Thoracic aorta (tissue), 2 donors: ENCODE data around the gene ARSH. TPM values are rescaled to one million over a fixed set of nuclear protein-coding genes. Genes with fewer than 3 reads are reported as not detected.

Experiments used
- ATAC-seq: fragments of 150-250 bp; one replicate; pipeline ENCODE4 v1.8.0; 2017; ENCODE audit warnings: low read depth; ENCODE audit not compliant: insufficient number of reproducible peaks, low FRiP score
- DNase-seq: peaks from one replicate; pipeline ENCODE4 v3.0.0-alpha.2; 2020; ENCODE audit warnings: low spot score
- H3K27ac ChIP-seq, 2 donors: fragments of 200-600 bp; sonication (generic); 1 replicate in 1 of 2; 2 replicates in 1 of 2; pipeline ENCODE4 v1.5.1; 2016; ENCODE audit warnings: mild to moderate bottlenecking in 2 of 2, moderate library complexity in 2 of 2
- H3K27me3 ChIP-seq: fragments of 200-600 bp; sonication (generic); replicated peaks from 2 replicates; pipeline ENCODE4 v1.6.0; 2016; ENCODE audit warnings: mild to moderate bottlenecking; ENCODE audit not compliant: insufficient read depth
- H3K36me3 ChIP-seq: fragments of 200-600 bp; sonication (generic); one replicate; pipeline ENCODE4 v1.5.1; 2016
- H3K4me1 ChIP-seq, 2 donors: fragments of 200-600 bp; sonication (generic); 1 replicate in 1 of 2; 2 replicates in 1 of 2; pipeline versions ENCODE4 v1.5.1 to v1.6.0; 2016; ENCODE audit warnings: low read depth in 2 of 2, mild to moderate bottlenecking in 1 of 2; ENCODE audit not compliant: control insufficient read depth in 1 of 2
- H3K4me3 ChIP-seq: fragments of 200-600 bp; sonication (generic); 2 replicates; pipeline ENCODE4 v1.5.1; 2016; ENCODE audit warnings: mild to moderate bottlenecking
- H3K9me3 ChIP-seq: fragments of 200-600 bp; sonication (generic); 2 replicates; pipeline ENCODE4 v1.5.1; 2016
- total RNA-seq, 2 donors: library from RNA; depleted of rRNA; stranded (reverse); fragments of >200 nt; gene quantifications; one replicate each; pipeline versions ENCODE4 v1.1.0 to v1.2.3, GENCODE V29; 2016
- TF ChIP-seq, protein P1 (sequence below): fragments of 200-600 bp; sonication (generic); IDR thresholded peaks from one replicate; pipeline ENCODE4 v1.5.1; 2019; ENCODE audit warnings: antibody characterized with exemption

ARSH gene
- total RNA-seq, 2 donors from 2014 or later: not detected

- ATAC-seq: no peak
- no peaks in the 10 kb centered on the region for H3K36me3 ChIP-seq
- no peaks in the 10 kb centered on the region for H3K4me1 ChIP-seq
- no peaks in the 10 kb centered on the region for H3K9me3 ChIP-seq
- no peak for DNase-seq
- no peak overlapping the region for H3K27ac ChIP-seq
- H3K4me3 ChIP-seq: no peak overlapping the region
- TF ChIP-seq, protein P1, sequence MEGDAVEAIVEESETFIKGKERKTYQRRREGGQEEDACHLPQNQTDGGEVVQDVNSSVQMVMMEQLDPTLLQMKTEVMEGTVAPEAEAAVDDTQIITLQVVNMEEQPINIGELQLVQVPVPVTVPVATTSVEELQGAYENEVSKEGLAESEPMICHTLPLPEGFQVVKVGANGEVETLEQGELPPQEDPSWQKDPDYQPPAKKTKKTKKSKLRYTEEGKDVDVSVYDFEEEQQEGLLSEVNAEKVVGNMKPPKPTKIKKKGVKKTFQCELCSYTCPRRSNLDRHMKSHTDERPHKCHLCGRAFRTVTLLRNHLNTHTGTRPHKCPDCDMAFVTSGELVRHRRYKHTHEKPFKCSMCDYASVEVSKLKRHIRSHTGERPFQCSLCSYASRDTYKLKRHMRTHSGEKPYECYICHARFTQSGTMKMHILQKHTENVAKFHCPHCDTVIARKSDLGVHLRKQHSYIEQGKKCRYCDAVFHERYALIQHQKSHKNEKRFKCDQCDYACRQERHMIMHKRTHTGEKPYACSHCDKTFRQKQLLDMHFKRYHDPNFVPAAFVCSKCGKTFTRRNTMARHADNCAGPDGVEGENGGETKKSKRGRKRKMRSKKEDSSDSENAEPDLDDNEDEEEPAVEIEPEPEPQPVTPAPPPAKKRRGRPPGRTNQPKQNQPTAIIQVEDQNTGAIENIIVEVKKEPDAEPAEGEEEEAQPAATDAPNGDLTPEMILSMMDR: no peak
- no peaks in the 10 kb centered on the region for H3K27me3 ChIP-seq
Observed at GRCh38 chrX:3066555-3066954, 60.2 kb downstream of the ARSH start.

DNA sequence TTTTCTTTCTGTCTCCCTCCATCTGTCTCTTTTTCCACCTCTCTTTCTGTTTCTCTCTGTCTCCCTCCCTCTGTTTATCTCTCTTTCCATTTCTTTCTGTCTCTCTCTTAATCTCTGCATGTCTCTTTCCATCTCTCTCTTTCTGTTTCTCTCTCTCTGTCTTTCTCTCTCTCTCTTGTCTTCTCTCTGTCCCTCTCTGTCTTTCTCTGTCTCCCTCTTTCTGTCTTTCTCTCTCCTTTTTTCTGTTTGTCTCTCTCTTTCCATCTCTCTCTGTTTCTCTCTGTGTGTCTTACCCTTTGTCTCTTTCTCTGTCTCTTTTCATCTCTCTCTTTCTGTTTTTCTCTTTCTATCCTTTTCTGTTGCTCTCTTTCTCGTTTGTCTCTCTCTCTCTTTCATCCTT, 69.6 kb downstream of the ARSH start:
- no peaks in the 10 kb centered on the region for H3K4me1 ChIP-seq
- ATAC-seq (no peak), DNase-seq (no peak)
- no peak overlapping the region for H3K4me3 ChIP-seq
- H3K27ac ChIP-seq: no peak overlapping the region
- TF ChIP-seq, protein P1: no peak
- no peaks in the 10 kb centered on the region for H3K36me3 ChIP-seq
- H3K9me3 ChIP-seq: no peaks in the 10 kb centered on the region
- no peaks in the 10 kb centered on the region for H3K27me3 ChIP-seq

DNA sequence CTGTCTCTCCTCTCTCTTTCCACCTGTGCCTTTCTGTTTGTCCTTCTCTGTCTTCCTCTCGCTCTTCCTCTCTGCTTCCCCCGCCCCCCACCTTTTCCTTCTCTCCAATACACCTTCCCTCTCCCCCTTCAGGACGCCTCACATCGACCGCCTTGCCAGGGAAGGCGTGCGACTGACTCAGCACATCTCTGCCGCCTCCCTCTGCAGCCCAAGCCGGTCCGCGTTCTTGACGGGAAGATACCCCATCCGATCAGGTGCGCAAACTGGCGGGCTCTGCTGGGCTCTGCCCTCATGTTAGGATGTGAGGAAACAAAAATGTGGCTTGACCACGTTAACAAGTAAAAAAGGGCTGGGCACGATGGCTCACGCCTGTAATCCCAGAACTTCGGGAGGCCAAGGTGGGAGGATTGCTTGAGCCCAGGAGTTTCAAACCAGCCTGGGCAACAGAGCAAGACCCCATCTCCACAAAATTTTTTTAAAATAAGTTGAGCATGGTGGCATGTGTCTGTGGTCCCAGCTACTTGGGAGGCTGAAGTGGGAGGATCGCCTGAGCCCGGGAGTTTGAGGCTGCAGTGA, 70.2 kb downstream of the ARSH start:
- ATAC-seq (no peak), DNase-seq (no peak)
- H3K27me3 ChIP-seq: no peaks in the 10 kb centered on the region
- H3K27ac ChIP-seq: no peak overlapping the region
- TF ChIP-seq, protein P1: no peak
- no peaks in the 10 kb centered on the region for H3K36me3 ChIP-seq
- no peaks in the 10 kb centered on the region for H3K4me1 ChIP-seq
- no peaks in the 10 kb centered on the region for H3K9me3 ChIP-seq
- no peak overlapping the region for H3K4me3 ChIP-seq

Other genes with a start within 250 kb of the ARSH start
- gene GYG2, start 177.6 kb upstream of the ARSH start, total RNA-seq: 1 to 10 TPM in 1 of 2 donors, under 1 TPM in 1; 0.41 to 1.5 TPM
- gene ARSD, start 77.2 kb upstream of the ARSH start, total RNA-seq: 10 to 100 TPM; 13.2 to 25.3 TPM
- gene ARSF, start 34.9 kb downstream of the ARSH start, total RNA-seq: not detected